Stimulated activated CD4-positive, alpha-beta T cell treated with anti-CD3 and anti-CD28 coated beads, Interleukin-15, amount 100 ng/mL, for 24 hours (primary cell): Measurements from ENCODE around the gene FAM47A.

Experiments
- DNase-seq: peaks from one replicate; pipeline ENCODE4 v3.0.0-alpha.2; 2020

FAM47A gene

GRCh38 chrX:34132028-34132427 is at the start of gene FAM47A:
Gene FAM47A, minus strand, starts transcription at chrX:34132314. Its CDS starts 36 bp downstream, at chrX:34132278.
- DNase-seq, result no peak

DNA sequence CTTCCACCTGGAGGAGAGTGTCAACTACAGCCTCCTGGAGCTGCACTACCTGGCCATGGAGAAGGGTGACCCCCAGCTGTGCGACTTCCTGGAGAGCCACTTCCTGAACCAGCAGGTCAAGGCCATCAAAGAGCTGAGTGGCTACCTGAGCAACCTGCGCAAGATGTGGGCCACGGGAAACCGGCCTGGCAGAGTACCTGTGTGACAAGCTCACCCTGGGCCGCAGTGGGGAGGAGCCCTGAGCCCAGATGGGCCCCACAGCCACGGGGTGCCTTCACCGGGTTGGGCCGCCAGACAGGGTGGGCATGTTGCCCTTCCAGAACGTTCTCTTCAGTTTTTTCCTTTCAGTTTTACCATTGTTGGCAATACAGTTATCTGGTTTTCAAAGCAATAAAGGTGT is 15.2 kb upstream of the FAM47A start:
- DNase-seq, result no peak

- DNase-seq, result no peak
Observed at GRCh38 chrX:34146906-34147305, 14.8 kb upstream of the FAM47A start.

DNA sequence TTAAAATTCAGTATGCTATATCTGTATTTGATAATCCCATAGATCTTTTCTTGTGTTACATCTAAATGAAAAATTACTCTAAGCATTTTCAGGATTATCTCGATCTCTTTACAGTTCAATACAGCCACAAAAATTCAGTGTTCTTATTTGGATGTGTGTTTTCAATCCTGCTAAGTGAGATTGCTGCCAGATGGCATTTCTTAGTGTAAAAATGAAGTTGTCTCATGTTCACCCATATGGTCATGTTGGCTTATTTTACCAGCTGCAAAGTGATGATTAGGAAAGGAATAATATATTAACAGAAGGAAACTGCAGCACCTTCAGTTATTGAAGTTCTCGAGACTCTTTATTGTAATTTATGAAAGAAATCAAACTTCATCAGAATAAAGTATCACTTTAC is 12.1 kb upstream of the FAM47A start:
- DNase-seq, result no peak

GRCh38 chrX:34140816-34141215 is 8.7 kb upstream of the FAM47A start:
- DNase-seq, result no peak

DNA sequence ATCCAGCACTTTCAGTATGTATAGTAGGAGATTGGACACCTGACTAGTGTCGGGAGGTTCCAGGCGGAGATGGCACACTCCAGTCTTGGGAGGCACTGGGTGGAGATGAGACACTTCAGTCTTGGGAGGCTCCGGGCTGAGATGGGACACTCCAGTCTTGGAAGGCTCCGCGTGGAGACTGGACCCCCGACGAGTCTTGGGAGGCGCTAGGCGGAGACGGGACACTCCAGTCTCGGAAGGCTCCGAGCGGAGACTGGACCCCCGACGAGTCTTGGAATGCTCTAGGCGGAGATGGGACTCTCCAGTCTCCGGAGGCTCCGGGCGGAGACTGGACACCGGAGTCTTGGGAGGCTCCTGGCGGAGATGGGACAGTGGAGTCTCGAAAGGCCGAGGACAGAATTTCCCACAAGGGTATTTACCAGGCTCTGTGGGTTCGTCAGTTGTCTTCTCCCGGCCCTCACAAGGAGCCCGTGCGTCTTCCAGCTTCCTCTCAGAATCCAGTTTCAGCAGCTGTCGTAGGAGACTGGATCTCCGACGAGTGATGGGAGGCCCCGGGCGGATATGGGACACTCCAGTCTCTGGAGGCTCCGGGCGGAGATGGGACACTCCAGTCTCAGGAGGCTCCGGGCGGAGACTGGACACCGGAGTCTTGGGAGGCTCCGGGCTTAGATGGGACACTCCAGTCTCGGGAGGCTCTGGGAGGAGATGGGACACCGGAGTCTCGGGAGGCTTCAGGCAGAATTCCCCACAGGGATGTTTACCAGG is 952 bp downstream of the FAM47A start:
- no peak for DNase-seq

DNA sequence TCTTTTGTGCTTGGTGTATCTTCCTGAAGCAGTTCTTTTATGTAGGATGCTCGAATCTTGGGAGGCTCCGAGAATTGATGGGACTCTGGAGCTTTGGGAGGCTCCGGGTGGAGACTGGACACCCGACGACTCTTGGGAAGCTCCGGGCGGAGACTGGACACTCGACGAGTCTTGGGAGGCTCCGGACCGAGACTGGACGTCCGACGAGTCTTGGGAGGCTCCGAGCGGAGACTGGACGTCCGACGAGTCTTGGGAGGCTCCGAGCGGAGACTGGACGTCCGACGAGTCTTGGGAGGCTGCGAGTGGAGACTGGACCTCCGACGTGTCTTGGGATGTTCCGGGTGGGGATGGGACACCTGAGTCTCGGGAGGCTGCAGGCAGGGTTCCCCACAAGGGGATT is 1.6 kb downstream of the FAM47A start:
- no peak for DNase-seq

DNA sequence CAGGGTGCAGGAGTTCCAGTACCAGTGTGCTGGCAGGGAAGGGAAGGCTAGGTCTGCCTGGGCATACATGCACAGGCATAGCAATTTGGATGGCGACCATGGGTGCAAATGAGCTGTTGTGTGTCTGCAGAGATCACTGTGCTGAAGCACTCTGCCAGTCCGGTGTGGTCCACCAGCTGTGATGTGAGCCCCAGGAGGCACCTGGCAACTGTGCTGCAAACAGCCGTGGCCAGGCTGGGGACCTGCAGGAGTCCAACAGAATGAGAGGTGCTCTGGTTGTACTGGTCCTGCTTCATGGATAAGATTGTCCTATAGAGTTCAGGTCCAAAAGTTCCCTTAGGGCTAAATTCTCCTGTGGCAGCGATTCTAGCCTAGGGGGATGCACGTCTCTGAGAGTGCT is 6.1 kb downstream of the FAM47A start:
- no peak for DNase-seq

DNA sequence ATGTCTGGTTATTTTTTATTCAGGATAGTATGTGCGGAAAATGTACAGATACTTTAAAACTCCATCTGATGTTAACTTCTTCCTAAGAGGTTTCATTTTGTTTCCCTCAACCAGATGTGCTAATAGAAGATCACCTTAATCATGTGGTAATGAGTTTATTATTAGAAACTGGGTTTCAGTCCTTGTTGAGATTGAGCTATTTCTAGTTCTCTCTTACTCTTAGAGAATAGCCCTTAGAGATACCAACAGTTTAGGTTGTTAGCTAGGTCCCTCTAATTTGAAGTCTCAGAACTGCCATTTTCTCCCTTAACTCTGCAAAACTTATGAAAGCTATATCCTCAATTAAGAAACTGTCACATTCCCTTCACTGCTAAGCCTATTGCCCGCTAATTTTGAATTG is 13.0 kb downstream of the FAM47A start:
- DNase-seq, result no peak

GRCh38 chrX:34112459-34112858 is 19.7 kb downstream of the FAM47A start:
- no peak for DNase-seq
